ENCODE results near the gene SLITRK3. TPM values are rescaled to one million over a fixed set of nuclear protein-coding genes. Genes with fewer than 3 reads are reported as not detected.

SLITRK3 gene
- polyA plus RNA-seq (ENCODE audit: insufficient read length), result 0.33 TPM

GRCh38 chr3:165195640-165196576 lies at the start of gene SLITRK3:
TSS of gene SLITRK3 (minus strand) at chr3:165196384. CDS start at chr3:165190830, 5,554 bp downstream.
- no peak for DNase-seq (ENCODE audit: low read depth)

- no peak for DNase-seq (ENCODE audit: low read depth)
Measured at GRCh38 chr3:165243597-165243996, 47.4 kb upstream of the SLITRK3 start.

- DNase-seq (ENCODE audit: low read depth), result no peak
Measured at GRCh38 chr3:165233501-165234195, 37.5 kb upstream of the SLITRK3 start.

- DNase-seq (ENCODE audit: low read depth), result no peak
Measured at GRCh38 chr3:165225604-165226003, 29.4 kb upstream of the SLITRK3 start.

GRCh38 chr3:165217739-165218138 lies 21.6 kb upstream of the SLITRK3 start:
- no peak for DNase-seq (ENCODE audit: low read depth)

GRCh38 chr3:165212580-165212979 lies 16.4 kb upstream of the SLITRK3 start:
- no peak for DNase-seq (ENCODE audit: low read depth)

GRCh38 chr3:165211721-165212120 lies 15.5 kb upstream of the SLITRK3 start:
- no peak for DNase-seq (ENCODE audit: low read depth)

GRCh38 chr3:165210727-165211126 lies 14.5 kb upstream of the SLITRK3 start:
- no peak for DNase-seq (ENCODE audit: low read depth)

- DNase-seq (ENCODE audit: low read depth), result no peak
Measured at GRCh38 chr3:165210132-165210531, 13.9 kb upstream of the SLITRK3 start.

GRCh38 chr3:165206454-165207266 lies 10.5 kb upstream of the SLITRK3 start:
- DNase-seq (ENCODE audit: low read depth), result peak; percentile 52

- no peak for DNase-seq (ENCODE audit: low read depth)
Measured at GRCh38 chr3:165204445-165204844, 8.3 kb upstream of the SLITRK3 start.

- DNase-seq (ENCODE audit: low read depth), result no peak
Measured at GRCh38 chr3:165202995-165203394, 6.8 kb upstream of the SLITRK3 start.

- DNase-seq (ENCODE audit: low read depth), result no peak
Measured at GRCh38 chr3:165201964-165202363, 5.8 kb upstream of the SLITRK3 start.

- DNase-seq (ENCODE audit: low read depth), result no peak
Measured at GRCh38 chr3:165197481-165197800, 1.3 kb upstream of the SLITRK3 start.

GRCh38 chr3:165196577-165197480 lies 645 bp upstream of the SLITRK3 start:
- no peak for DNase-seq (ENCODE audit: low read depth)

- DNase-seq (ENCODE audit: low read depth), result no peak
Measured at GRCh38 chr3:165195241-165195639, 944 bp downstream of the SLITRK3 start.

GRCh38 chr3:165194511-165195240 lies 1.5 kb downstream of the SLITRK3 start:
- no peak for DNase-seq (ENCODE audit: low read depth)

- DNase-seq (ENCODE audit: low read depth), result no peak
Measured at GRCh38 chr3:165193366-165194254, 2.6 kb downstream of the SLITRK3 start.

GRCh38 chr3:165192610-165193192 lies 3.5 kb downstream of the SLITRK3 start:
- no peak for DNase-seq (ENCODE audit: low read depth)
